Stimulated activated naive CD8-positive, alpha-beta T cell treated with anti-CD3 and anti-CD28 coated beads, Interleukin-15, Interleukin-2, amounts not matched to agents 100 ng/mL and 50 ng/mL, for 24 hours (primary cell): ENCODE measurements around the gene P4HB.

Experiments used
- H3K27ac Mint-ChIP-seq: one replicate; pipeline ENCODE4 v1.8.0; 2021; ENCODE audit warnings: mild to moderate bottlenecking, mixed read lengths
- H3K27me3 Mint-ChIP-seq: one replicate; pipeline ENCODE4 v1.8.0; 2021; ENCODE audit warnings: mixed read lengths
- H3K36me3 Mint-ChIP-seq: one replicate; pipeline ENCODE4 v1.8.0; 2021; ENCODE audit warnings: low read depth, mixed read lengths
- H3K4me1 Mint-ChIP-seq: one replicate; pipeline ENCODE4 v1.8.0; 2021; ENCODE audit warnings: low read depth, mixed read lengths
- H3K4me3 Mint-ChIP-seq: one replicate; pipeline ENCODE4 v1.8.0; 2021; ENCODE audit warnings: mild to moderate bottlenecking, mixed read lengths
- H3K9me3 Mint-ChIP-seq: one replicate; pipeline ENCODE4 v1.8.0; 2021; ENCODE audit warnings: mixed read lengths

The P4HB gene

DNA sequence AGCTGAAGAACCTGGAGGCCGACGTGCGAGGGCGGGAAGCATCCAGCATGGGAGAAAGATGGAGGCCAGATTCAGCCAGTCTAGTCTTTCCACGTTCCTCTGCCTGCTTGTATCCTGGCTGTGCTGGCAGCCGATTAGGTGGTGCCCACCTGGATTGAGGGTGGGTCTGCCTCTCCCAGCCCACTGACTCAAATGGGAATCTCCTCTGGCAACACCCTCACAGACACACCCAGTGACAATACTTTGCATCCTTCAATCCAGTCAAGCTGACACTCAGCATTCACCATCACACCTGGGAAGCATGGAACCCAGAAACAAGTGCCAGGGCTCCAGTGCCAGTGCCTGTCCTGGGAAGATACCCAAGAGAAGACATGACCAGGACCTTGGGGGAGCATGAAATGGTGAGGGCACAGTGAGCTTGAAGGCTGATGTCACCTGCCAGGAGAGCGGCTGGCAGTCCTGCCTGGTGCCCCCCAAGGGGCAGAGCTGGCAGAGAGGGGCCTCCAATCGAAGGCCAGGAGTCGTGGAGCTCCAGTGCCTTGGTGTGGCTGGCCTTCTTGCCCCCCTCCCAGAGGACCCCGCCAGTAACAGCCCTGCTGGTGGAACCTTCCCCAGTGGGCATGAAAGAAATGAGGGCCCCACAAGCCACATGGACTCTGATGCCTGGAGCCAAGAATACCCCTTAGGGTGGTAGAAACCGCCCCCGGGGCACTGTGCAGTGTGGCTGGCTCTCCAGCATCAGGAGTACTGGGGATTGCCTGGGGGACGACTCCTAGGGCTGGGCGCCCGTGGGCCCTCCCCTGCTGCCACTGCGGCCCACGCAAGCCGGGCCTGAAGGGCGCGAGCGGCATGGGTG lies 41.1 kb upstream of the P4HB start:
- Mint-ChIP-seq H3K27ac (no peak overlapping the region), H3K36me3 (peaks cover 16% of the 10 kb centered on the region), H3K27me3 (peaks cover 9% of the 10 kb centered on the region)

GRCh38 chr17:81900181-81900820 lies 40.0 kb upstream of the P4HB start:
- peaks cover 9% of the 10 kb centered on the region for H3K27me3 Mint-ChIP-seq
- H3K36me3 Mint-ChIP-seq: peaks cover 18% of the 10 kb centered on the region
- H3K9me3 Mint-ChIP-seq: no peaks in the 10 kb centered on the region
- H3K4me1 Mint-ChIP-seq: peaks cover 9% of the 10 kb centered on the region
- H3K4me3 Mint-ChIP-seq: no peak overlapping the region
- H3K27ac Mint-ChIP-seq: no peak overlapping the region

More for the DNA sequence above, 41.1 kb upstream of the P4HB start:
- Mint-ChIP-seq H3K4me3 (no peak overlapping the region), H3K9me3 (no peaks in the 10 kb centered on the region), H3K4me1 (peaks cover 9% of the 10 kb centered on the region)

DNA sequence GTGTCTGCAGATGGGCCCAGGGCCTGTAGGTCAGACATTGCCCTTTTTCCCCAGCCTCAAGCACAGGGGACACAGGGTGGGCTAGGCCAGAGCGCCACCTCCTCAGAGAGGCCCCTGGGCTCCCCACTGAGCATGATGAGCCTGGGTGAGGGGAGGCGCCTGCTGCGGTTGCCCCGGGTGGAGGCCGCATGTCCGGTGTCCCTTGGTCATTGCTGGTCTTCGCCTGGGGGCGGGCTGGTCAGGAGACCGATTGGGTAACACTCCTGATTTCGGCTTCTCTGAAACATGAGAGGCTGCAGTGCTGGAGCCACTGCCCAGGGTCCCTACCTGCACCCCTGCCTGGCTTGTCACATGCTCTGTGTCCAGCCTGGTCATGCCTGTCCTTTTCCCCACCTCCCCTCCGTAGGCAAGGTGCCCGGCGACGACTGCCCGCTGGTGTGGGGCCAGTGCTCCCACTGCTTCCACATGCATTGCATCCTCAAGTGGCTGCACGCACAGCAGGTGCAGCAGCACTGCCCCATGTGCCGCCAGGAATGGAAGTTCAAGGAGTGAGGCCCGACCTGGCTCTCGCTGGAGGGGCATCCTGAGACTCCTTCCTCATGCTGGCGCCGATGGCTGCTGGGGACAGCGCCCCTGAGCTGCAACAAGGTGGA lies 39.3 kb upstream of the P4HB start:
- Mint-ChIP-seq H3K9me3 (no peaks in the 10 kb centered on the region), H3K4me1 (peaks cover 9% of the 10 kb centered on the region), H3K27ac (no peak overlapping the region), H3K27me3 (peaks cover 9% of the 10 kb centered on the region), H3K36me3 (peaks cover 21% of the 10 kb centered on the region), H3K4me3 (no peak overlapping the region)

DNA sequence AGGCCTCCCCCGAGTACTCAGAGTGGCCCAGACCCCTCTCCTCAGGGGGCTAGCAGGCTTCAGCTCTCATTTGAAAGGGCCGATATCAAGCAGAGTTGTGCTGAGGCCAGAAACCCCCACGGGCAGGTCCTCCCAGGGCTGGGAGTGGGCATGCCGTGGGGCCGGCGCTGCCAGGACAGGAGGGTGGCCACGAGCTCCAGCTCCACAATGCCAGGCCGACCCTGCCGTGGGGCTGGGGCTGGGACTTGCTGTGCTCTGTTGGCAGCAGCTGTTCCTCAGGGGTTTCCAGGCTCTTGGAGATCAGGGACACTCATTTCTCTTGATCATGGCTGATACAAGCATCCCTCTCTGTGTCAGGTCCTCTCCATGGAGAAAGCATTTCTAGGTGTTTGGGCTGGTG lies 38.5 kb upstream of the P4HB start:
- H3K4me1 Mint-ChIP-seq: peaks cover 9% of the 10 kb centered on the region
- no peaks in the 10 kb centered on the region for H3K9me3 Mint-ChIP-seq
- H3K27ac Mint-ChIP-seq: no peak overlapping the region
- peaks cover 21% of the 10 kb centered on the region for H3K36me3 Mint-ChIP-seq
- H3K27me3 Mint-ChIP-seq: peaks cover 9% of the 10 kb centered on the region
- no peak overlapping the region for H3K4me3 Mint-ChIP-seq

- Mint-ChIP-seq H3K4me3 (no peak overlapping the region), H3K9me3 (no peaks in the 10 kb centered on the region), H3K27me3 (peaks cover 9% of the 10 kb centered on the region), H3K27ac (no peak overlapping the region), H3K4me1 (peaks cover 9% of the 10 kb centered on the region), H3K36me3 (peaks cover 21% of the 10 kb centered on the region)
Measured at GRCh38 chr17:81898029-81898866, 37.9 kb upstream of the P4HB start.

- no peak overlapping the region for H3K27ac Mint-ChIP-seq
- H3K4me3 Mint-ChIP-seq: no peak overlapping the region
- H3K36me3 Mint-ChIP-seq: peaks cover 29% of the 10 kb centered on the region
Measured at GRCh38 chr17:81895400-81895799, 35.1 kb upstream of the P4HB start.

GRCh38 chr17:81891303-81891552 lies 30.9 kb upstream of the P4HB start:
- H3K27me3 Mint-ChIP-seq: no peaks in the 10 kb centered on the region
- no peaks in the 10 kb centered on the region for H3K9me3 Mint-ChIP-seq
- peaks cover 33% of the 10 kb centered on the region for H3K4me1 Mint-ChIP-seq
- H3K27ac Mint-ChIP-seq: peak overlapping the region; percentile 98
- H3K4me3 Mint-ChIP-seq: peak overlapping the region; percentile 92
- peaks cover 46% of the 10 kb centered on the region for H3K36me3 Mint-ChIP-seq

More at GRCh38 chr17:81895400-81895799, 35.1 kb upstream of the P4HB start:
- Mint-ChIP-seq H3K27me3 (no peaks in the 10 kb centered on the region), H3K9me3 (no peaks in the 10 kb centered on the region), H3K4me1 (peaks cover 6% of the 10 kb centered on the region)

DNA sequence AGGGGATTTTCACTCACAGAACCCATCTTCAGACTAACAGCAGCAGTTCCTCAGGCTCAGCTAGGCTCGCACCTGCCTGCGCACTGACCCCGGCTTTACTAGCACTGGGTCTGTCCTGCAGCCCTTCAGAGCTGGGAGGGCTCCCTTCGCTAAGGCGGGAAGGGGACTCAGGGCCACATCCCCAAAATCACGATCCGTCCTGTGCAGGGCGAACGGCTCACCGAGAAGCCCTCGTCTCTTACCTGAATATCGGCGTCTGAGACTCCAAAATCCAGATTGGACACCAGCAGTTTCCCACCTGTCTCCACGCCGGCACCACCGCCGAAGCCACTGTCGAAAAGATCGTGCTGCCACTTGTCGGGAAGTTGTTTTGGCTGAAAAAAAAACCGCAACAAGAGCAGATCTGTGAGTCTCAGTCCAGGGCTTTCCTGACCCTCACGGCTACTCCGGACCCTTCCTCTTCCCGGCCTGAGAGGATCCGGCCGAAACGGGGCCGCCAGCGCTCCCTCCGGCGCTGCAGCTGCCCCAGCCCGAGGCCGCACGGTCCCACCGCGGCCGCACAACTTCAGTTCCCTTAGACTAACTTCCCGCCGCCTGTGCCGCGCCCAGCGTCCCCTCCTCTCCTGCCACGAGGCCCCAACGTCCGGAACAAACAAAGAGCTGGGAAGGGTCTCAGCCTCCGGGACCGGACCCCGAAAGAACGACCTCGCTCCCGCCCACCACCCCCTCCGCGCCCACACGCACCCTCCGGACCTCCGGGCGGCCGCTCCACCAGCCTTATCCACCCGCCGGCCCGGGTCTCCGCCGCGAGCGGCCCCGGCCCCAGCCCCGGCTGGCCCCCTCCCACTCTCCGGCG lies 30.3 kb upstream of the P4HB start:
- H3K36me3 Mint-ChIP-seq: peaks cover 51% of the 10 kb centered on the region
- peak overlapping the region; percentile 93 for H3K27ac Mint-ChIP-seq
- peak overlapping the region; percentile 90 for H3K4me3 Mint-ChIP-seq

DNA sequence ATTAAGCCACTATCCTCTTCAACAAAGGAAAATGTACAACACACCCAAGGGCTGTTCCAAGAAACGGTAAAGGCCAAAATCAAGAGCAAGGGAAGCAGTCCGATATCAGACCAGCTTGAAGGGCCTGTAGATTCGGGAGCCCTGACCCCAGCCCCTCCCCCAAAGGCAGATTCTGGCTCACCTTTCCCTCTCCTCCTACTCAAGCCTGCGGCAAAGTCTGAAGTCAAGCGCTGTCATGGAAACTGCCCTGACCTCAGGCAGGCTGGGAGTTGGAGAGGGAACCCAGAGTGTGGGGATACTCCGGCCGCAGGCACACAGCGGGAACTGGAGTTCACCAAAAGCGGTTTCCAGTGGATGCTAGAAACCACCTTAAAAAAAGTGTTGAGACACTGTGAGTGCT lies 29.3 kb upstream of the P4HB start:
- peak overlapping the region; percentile 90 for H3K4me3 Mint-ChIP-seq
- H3K27ac Mint-ChIP-seq: peak overlapping the region; percentile 93
- H3K9me3 Mint-ChIP-seq: no peaks in the 10 kb centered on the region
- no peaks in the 10 kb centered on the region for H3K27me3 Mint-ChIP-seq
- H3K4me1 Mint-ChIP-seq: peaks cover 33% of the 10 kb centered on the region
- peaks cover 57% of the 10 kb centered on the region for H3K36me3 Mint-ChIP-seq

More for the DNA sequence above, 30.3 kb upstream of the P4HB start:
- H3K9me3 Mint-ChIP-seq: no peaks in the 10 kb centered on the region
- H3K27me3 Mint-ChIP-seq: no peaks in the 10 kb centered on the region
- H3K4me1 Mint-ChIP-seq: peaks cover 33% of the 10 kb centered on the region

GRCh38 chr17:81888988-81889595 lies 28.8 kb upstream of the P4HB start:
- Mint-ChIP-seq H3K4me1 (peaks cover 33% of the 10 kb centered on the region), H3K27ac (peak overlapping the region; percentile 93), H3K27me3 (no peaks in the 10 kb centered on the region), H3K9me3 (no peaks in the 10 kb centered on the region), H3K4me3 (peak overlapping the region; percentile 90), H3K36me3 (peaks cover 62% of the 10 kb centered on the region)

DNA sequence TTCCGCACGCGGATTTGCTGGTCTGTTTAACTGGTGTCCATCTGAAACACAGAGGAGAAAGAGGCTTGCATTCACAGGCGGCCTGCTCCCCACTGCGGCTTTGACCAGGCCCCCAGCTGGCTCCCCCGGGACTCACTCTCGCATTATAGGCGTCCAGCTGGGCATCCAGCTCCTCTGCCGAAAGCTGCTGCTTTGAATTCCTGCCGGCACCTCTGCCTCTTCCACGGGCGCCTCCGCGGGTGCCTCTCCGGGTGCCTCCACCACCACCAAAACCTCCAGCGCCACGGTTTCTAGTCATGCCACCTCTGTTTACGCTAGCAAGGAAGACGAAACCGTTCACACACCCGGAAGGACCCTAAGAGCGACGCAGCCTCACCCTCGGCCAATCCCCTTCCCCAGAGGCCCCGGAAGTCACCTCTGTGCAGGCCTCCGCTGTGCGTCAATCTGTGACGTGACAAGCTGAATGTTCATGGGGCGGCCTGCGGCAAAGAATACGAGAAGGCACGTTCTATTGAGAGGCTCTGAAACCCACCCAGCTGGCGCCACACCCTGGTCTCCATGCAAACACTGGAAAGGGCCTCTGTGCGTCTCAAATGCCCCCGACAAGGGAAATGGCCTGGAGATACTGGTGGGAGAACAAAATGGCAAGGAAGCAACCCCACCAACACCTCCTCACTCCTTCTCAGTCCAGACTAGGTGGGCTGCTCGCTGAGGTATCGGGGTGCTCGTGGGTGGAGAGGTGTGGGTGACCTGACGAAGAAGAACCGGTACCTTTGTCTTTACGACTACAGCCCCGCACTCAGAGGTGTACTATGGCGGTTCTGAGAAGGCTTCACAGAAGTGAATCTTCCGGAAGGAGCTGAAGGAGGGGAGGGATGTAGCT lies 28.0 kb upstream of the P4HB start:
- Mint-ChIP-seq H3K27ac (peak overlapping the region; percentile 93), H3K4me3 (peak overlapping the region; percentile 90), H3K36me3 (peaks cover 64% of the 10 kb centered on the region), H3K9me3 (no peaks in the 10 kb centered on the region), H3K4me1 (peaks cover 33% of the 10 kb centered on the region), H3K27me3 (no peaks in the 10 kb centered on the region)

- H3K4me1 Mint-ChIP-seq: peaks cover 28% of the 10 kb centered on the region
- H3K27me3 Mint-ChIP-seq: no peaks in the 10 kb centered on the region
- H3K27ac Mint-ChIP-seq: no peak overlapping the region
- H3K4me3 Mint-ChIP-seq: no peak overlapping the region
- no peaks in the 10 kb centered on the region for H3K9me3 Mint-ChIP-seq
- peaks cover 72% of the 10 kb centered on the region for H3K36me3 Mint-ChIP-seq
Measured at GRCh38 chr17:81885869-81886548, 25.7 kb upstream of the P4HB start.
